Measurements from ENCODE around the gene SV2B. TPM values are rescaled to one million over a fixed set of nuclear protein-coding genes. Genes with fewer than 3 reads are reported as not detected.

SV2B gene
- total and polyA plus RNA-seq, 8 donors: 0.53 to 11.3 (median 5.2) TPM

- no peaks in the 10 kb centered on the region for H3K4me1 ChIP-seq
- H3K27me3 ChIP-seq: peaks cover 0 to 5% (median 0%) of the 10 kb centered on the region in 4 donors
- intact Hi-C loops (cut with DNase I): no loop called here
- no peak for FAIRE-seq
- TF ChIP-seq, protein P1, sequence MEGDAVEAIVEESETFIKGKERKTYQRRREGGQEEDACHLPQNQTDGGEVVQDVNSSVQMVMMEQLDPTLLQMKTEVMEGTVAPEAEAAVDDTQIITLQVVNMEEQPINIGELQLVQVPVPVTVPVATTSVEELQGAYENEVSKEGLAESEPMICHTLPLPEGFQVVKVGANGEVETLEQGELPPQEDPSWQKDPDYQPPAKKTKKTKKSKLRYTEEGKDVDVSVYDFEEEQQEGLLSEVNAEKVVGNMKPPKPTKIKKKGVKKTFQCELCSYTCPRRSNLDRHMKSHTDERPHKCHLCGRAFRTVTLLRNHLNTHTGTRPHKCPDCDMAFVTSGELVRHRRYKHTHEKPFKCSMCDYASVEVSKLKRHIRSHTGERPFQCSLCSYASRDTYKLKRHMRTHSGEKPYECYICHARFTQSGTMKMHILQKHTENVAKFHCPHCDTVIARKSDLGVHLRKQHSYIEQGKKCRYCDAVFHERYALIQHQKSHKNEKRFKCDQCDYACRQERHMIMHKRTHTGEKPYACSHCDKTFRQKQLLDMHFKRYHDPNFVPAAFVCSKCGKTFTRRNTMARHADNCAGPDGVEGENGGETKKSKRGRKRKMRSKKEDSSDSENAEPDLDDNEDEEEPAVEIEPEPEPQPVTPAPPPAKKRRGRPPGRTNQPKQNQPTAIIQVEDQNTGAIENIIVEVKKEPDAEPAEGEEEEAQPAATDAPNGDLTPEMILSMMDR (IDR thresholded peaks at IDR 0.05): no peak
- no peaks in the 10 kb centered on the region for H3K9me3 ChIP-seq
- 58 to 66% methylated on average over 3 of the region's 3 CpGs for WGBS, 2 donors
- no peaks in the 10 kb centered on the region for H3K36me3 ChIP-seq
- no peak for ATAC-seq
- H3K27ac ChIP-seq: no peak overlapping the region
- no peak overlapping the region for H3K4me3 ChIP-seq
- DNase-seq: no peak
Measured at GRCh38 chr15:91068966-91069365, 31.1 kb upstream of the SV2B start.

- ATAC-seq (no peak), FAIRE-seq (no peak), DNase-seq (no peak)
- Histone ChIP-seq H3K27me3 (peaks cover 0 to 5% (median 0%) of the 10 kb centered on the region in 4 donors), H3K36me3 (no peaks in the 10 kb centered on the region), H3K4me1 (no peaks in the 10 kb centered on the region), H3K9me3 (no peaks in the 10 kb centered on the region), H3K27ac (no peak overlapping the region), H3K4me3 (no peak overlapping the region)
- intact Hi-C loops (cut with DNase I): no loop called here
- 64 to 79% methylated on average over 8 of the region's 8 CpGs for WGBS, 2 donors
- TF ChIP-seq, protein P1 (IDR thresholded peaks at IDR 0.05): no peak
Measured at GRCh38 chr15:91070872-91071271, 29.2 kb upstream of the SV2B start.

GRCh38 chr15:91072161-91072560 lies 27.9 kb upstream of the SV2B start:
- FAIRE-seq (no peak), DNase-seq (no peak), ATAC-seq (no peak)
- Histone ChIP-seq H3K27ac (no peak overlapping the region), H3K27me3 (peaks cover 0 to 5% (median 0%) of the 10 kb centered on the region in 4 donors), H3K4me3 (no peak overlapping the region), H3K36me3 (no peaks in the 10 kb centered on the region), H3K9me3 (no peaks in the 10 kb centered on the region), H3K4me1 (no peaks in the 10 kb centered on the region)
- intact Hi-C loops (cut with DNase I): no loop called here
- TF ChIP-seq, protein P1 (IDR thresholded peaks at IDR 0.05): no peak
- 70 to 81% methylated on average over 4 of the region's 4 CpGs for WGBS, 2 donors

- no peaks in the 10 kb centered on the region for H3K9me3 ChIP-seq
- TF ChIP-seq, protein P1 (IDR thresholded peaks at IDR 0.05): no peak
- intact Hi-C loops (cut with DNase I): no loop called here
- DNase-seq (no peak), ATAC-seq (no peak), FAIRE-seq (no peak)
- H3K4me3 ChIP-seq: no peak overlapping the region
- peaks cover 0 to 5% (median 0%) of the 10 kb centered on the region in 4 donors for H3K27me3 ChIP-seq
- no peak overlapping the region for H3K27ac ChIP-seq
- H3K36me3 ChIP-seq: no peaks in the 10 kb centered on the region
- no peaks in the 10 kb centered on the region for H3K4me1 ChIP-seq
- WGBS, 2 donors: 53 to 59% methylated on average over 2 of the region's 2 CpGs
Measured at GRCh38 chr15:91073077-91073476, 27.0 kb upstream of the SV2B start.

DNA sequence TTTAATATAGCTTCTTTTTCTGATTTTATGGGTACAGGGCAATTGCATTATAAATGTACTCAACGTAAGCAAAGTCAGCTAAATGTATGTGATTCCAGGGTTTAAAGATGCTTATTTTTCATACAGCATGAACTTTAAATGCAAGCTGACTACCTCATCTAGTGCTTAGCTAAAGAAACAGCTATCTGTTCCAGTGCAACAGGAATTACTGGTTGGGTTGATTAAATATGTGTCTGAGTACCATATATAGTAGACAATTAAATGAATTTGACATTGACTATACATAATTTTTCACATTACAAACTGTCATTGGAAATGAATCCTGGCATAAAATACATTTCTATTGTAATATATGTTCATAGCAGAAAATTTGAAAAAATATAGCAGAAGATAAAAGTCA lies 26.3 kb upstream of the SV2B start:
- peaks cover 0 to 5% (median under 1%) of the 10 kb centered on the region in 4 donors for H3K27me3 ChIP-seq
- FAIRE-seq (no peak), ATAC-seq (no peak)

More for the DNA sequence above, 26.3 kb upstream of the SV2B start:
- Histone ChIP-seq H3K36me3 (no peaks in the 10 kb centered on the region), H3K4me3 (no peak overlapping the region), H3K9me3 (no peaks in the 10 kb centered on the region), H3K27ac (no peak overlapping the region), H3K4me1 (no peaks in the 10 kb centered on the region)
- DNase-seq: no peak
- 82 to 95% methylated on average over 1 of the region's 1 CpG for WGBS, 2 donors
- TF ChIP-seq, protein P1 (IDR thresholded peaks at IDR 0.05): no peak
- intact Hi-C loops (cut with DNase I): no loop called here
